ENCODE measurements around the gene ASB18.

- TF ChIP-seq POLR2AphosphoS5 (IDR thresholded peaks at IDR 0.05; ENCODE audit: low read depth, low read length) (no peak), SIN3A (IDR thresholded peaks at IDR 0.05; ENCODE audit: borderline replicate concordance, insufficient read depth, low read length) (no peak), FOXP2 (optimal IDR thresholded peaks at IDR 0.05; ENCODE audit: borderline replicate concordance, extremely low read depth, extremely low read length, insufficient read depth) (no peak), TAF1 (IDR thresholded peaks at IDR 0.05; ENCODE audit: borderline replicate concordance, insufficient read depth, low read length) (no peak)
- TF ChIP-seq, protein P1, sequence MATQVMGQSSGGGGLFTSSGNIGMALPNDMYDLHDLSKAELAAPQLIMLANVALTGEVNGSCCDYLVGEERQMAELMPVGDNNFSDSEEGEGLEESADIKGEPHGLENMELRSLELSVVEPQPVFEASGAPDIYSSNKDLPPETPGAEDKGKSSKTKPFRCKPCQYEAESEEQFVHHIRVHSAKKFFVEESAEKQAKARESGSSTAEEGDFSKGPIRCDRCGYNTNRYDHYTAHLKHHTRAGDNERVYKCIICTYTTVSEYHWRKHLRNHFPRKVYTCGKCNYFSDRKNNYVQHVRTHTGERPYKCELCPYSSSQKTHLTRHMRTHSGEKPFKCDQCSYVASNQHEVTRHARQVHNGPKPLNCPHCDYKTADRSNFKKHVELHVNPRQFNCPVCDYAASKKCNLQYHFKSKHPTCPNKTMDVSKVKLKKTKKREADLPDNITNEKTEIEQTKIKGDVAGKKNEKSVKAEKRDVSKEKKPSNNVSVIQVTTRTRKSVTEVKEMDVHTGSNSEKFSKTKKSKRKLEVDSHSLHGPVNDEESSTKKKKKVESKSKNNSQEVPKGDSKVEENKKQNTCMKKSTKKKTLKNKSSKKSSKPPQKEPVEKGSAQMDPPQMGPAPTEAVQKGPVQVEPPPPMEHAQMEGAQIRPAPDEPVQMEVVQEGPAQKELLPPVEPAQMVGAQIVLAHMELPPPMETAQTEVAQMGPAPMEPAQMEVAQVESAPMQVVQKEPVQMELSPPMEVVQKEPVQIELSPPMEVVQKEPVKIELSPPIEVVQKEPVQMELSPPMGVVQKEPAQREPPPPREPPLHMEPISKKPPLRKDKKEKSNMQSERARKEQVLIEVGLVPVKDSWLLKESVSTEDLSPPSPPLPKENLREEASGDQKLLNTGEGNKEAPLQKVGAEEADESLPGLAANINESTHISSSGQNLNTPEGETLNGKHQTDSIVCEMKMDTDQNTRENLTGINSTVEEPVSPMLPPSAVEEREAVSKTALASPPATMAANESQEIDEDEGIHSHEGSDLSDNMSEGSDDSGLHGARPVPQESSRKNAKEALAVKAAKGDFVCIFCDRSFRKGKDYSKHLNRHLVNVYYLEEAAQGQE (IDR thresholded peaks at IDR 0.05; ENCODE audit: insufficient read depth in 1 of 2, low read depth in 2 of 2, low read length in 2 of 2): no peak
These were observed 85.3 kb downstream of the ASB18 start for GRCh38 chr2:236178890-236179235.
